Kidney glomerular epithelial cell (primary cell): ENCODE results near the gene TTC6.

ENCODE experiments used
- DNase-seq: peaks from one replicate; lab custom pipeline; 2025; lab: John Stamatoyannopoulos, UW

The TTC6 gene

GRCh38 chr14:37625597-37626595 lies 30.5 kb downstream of the TTC6 start:
- no peak for DNase-seq

DNA sequence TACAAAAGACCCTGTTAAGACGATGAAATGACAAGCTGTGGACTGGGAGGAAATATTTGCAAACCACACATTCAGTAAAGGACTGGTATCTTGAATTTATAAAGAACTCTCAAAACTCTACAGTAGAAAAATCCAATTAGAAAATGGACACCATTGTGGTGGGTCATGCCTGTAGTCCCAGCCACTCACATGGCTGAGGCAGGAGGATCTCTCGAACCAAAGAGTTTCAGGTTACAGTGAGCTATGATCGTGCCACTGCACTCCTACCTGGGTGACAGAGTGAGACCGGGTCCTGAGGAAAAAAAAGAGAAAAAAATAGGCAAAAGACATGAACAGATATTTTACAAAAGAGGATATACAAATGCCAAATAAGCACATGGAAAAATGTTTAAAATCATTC lies 41.9 kb downstream of the TTC6 start:
- no peak for DNase-seq

- no peak for DNase-seq
Observed at GRCh38 chr14:37638599-37638998, 43.2 kb downstream of the TTC6 start.

GRCh38 chr14:37641117-37641516 lies 45.7 kb downstream of the TTC6 start:
- DNase-seq, result no peak

DNA sequence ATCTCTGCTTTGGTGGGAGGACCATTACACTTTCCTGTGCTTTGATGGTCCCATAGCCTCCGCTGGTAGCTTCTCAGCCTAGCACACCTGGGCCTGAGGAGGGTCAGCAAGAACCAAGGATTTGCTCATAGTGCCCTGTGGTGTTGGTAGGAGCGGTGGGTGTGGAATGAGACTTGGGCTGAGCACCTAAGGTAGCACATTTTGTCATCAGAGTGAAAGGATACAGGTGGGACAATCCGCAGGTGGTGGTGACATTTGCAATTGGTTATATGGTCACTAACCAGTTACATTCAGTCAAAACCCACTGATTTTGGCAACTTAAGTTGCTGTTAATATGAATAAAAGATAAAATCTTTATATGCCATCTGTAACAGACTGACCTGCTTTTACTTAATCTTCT lies 46.7 kb downstream of the TTC6 start:
- DNase-seq, result no peak

- no peak for DNase-seq
Observed at GRCh38 chr14:37643701-37644100, 48.3 kb downstream of the TTC6 start.
